Neural cell (in vitro differentiated cells): Measurements from ENCODE around the gene PRRX2.

Experiments
- CTCF ChIP-seq: fragments of 450-650 bp; IDR thresholded peaks from 2 replicates; pipeline ENCODE4 v1.5.1; 2014; ENCODE audit warnings: antibody characterized with exemption, mild to moderate bottlenecking, moderate library complexity; ENCODE audit not compliant: poor library complexity, severe bottlenecking
- POLR2AphosphoS5 ChIP-seq: IDR thresholded peaks from 2 replicates; pipeline ENCODE4 v1.6.1; 2012

- TF ChIP-seq CTCF: no peak
- TF ChIP-seq POLR2AphosphoS5: no peak
Observed at GRCh38 chr9:129685220-129685932, 19.9 kb downstream of the PRRX2 start.
